Dermis blood vessel endothelial cell (primary cell): Measurements from ENCODE around the gene MED10. TPM values are rescaled to one million over a fixed set of nuclear protein-coding genes. Genes with fewer than 3 reads are reported as not detected.
A peak's percentile ranks its signal among the peaks of the same experiment; 100 is the strongest.
"Not testable (repeated sequence)": the region's sequence is repeated elsewhere in the genome, so short reads cannot be mapped to it uniquely, and the experiment has no call there.

Experiments used
- DNase-seq: peaks from one replicate; pipeline ENCODE4 v3.0.0; 2010
- total RNA-seq: library from RNA; depleted of rRNA; stranded (reverse); fragments of >200 nt; gene quantifications from 2 replicates; pipeline ENCODE4 v1.2.3, GENCODE V29; 2014

MED10 gene
- total RNA-seq, 1 donor from 2014 or later: 11.6 TPM

GRCh38 chr5:6372251-6373080 lies 5.9 kb downstream of the MED10 start:
- DNase-seq: peak; percentile 91

GRCh38 chr5:6371079-6371810 lies 7.1 kb downstream of the MED10 start:
- DNase-seq: no peak

DNA sequence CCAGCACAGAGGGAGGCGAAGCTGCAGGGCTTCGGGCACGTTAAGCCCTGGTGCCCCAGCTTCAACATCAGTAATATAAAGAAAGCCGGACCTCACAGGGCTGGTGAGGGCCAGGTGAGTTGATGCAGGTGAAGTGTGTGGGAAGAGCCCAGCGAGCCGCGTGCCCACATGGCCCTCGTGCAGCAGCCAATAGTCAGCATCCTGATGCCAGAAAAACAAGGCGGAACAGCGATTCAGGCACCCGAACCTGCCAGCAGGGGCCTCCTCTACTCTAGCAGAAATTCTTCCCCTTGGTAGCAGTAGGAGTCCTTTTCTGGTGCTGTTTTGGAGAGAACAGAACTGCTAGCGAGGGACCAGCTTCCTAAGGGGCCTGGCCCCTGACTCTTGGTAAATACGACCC lies 7.8 kb downstream of the MED10 start:
- DNase-seq: no peak

DNA sequence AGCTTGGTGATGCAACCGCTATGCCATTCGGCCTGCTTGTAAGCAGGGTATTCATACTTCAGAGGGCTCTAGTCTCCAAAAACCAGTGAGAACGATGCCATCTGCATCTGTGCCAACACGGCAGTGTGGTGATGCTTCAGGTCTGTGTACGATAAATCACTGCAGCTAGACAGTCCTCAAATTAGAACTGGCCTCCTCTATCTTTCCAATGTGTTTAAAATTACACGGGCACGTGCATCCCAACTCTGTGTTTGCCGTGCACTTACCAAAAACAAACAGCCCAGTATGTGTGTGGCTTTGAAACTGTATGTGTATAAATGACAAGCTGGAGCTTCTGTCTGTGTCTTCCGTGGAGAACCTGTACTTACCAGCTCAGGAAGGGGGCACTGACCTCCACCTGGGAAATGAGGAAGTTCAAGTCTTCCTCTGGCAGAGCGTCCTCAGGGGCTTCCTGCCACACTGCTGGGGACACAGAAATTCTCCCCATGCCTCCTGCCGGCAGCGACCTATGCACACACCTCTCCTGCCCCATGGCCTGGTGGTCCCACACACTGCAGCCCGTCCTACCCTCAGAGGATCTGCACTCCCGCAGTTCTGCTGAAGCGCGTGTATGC lies 12.3 kb downstream of the MED10 start:
- no peak for DNase-seq

DNA sequence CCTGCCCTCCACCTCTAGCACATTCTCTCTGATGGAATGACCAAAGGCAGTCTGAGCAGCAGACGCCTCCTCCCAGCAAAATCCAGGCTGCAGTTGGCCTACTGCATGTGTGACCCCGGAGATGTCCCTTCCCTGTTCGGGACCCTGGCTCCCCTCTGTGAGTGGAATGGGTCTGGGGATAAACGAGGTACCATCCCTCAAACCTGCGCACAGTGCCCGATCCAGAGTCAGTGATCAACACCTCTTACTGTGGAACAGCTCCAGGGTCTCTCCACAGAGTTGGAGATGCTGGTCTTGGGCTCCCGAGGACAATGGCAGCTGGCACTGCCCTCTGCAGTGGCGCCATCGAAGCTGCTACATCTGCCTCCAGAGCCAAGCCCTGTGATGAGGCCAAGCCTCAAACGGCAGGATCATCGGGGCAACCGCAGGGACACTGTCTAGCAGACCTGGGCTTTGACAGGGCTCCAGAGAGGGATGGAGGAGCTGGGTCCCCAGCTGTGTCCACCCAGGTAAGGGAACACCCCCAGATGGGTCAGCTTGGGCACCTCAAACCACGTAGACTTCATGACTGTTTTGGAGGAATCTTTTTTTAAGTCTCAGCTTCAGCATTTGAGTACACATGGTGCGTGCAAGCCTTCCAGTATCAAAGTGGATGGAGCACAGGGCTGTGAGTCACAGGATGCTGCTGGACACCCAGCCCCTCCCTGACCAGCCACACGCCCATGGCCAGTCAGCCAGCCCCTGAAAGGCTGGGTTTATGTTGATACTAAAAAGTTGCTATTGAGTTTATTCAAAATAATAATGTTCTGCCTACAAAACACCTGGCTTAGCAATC lies 13.0 kb downstream of the MED10 start:
- peak; percentile 65 for DNase-seq

GRCh38 chr5:6363454-6364011 lies 14.8 kb downstream of the MED10 start:
- DNase-seq: not testable (repeated sequence)

DNA sequence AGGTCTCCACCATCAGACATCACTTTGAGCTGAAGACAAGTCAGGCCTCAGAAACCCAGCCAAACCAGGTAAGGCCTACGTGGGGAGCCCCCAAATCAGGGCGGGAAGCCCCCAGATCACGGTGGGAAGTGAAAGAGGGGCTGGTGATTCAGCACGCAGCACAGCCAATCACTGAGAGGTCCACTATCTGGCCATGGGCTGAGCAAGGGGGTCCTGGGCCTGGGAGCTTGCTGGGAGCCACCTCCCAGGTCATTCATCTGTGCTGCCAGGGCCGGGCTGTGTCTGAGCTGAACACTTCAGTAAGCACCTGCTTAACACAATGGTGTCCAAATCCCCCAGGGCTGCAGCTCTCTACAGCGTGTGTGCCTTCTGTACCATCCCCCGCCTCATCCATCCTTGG lies 15.5 kb downstream of the MED10 start:
- DNase-seq: no peak

DNA sequence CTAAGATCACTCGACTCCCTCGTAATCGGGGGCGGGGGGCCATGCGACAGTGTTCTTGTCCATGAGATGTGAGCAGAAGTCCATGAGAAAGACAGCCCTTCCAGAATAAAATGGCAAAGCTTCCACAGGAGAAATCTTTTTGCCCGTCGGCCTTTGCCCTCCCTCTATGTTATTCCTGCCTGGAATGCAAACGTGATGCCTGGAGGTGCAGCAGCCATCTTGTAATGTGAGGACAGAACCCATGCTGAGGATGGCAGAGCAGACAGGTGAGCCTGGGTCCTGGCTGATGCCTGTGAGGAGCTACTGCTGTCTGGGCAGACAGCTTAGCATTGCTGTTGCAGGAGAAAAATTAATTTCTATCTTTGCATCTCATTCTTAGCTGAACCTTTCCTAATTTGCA lies 17.2 kb downstream of the MED10 start:
- no peak for DNase-seq

DNA sequence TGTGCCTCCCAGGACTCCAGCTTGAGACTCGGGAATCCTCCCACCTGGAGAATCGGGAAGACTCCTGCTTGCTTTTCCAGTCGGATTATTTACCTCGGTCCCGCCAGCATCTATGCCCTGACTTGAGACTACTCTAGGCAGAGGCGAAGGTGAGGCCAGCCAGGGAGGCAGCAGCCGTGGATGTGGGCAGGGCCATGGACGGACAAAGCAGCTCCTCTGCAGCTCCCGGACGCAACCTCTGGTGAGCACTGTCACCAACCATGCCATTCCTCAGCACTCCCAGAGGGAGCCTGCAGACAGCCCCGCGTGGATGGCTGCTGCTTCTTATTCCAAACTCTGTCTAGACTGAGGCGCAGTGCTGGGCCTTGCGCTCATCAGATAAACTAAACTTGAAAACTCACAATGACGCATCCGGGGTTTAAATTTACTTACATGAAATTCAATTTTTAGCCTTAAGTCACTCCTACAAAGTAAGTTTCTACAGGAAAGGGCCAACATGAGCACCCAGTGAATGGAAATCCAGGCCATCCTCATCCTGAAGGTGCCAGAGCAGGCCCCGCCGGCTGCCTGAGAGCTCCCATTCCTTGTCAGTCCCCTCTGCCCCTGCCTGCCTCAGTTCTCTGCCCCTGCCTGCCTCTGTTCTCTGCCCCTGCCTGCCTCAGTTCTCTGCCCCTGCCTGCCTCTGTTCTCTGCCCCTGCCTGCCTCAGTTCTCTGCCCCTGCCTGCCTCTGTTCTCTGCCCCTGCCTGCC lies 17.8 kb downstream of the MED10 start:
- no peak for DNase-seq

GRCh38 chr5:6359555-6360322 lies 18.6 kb downstream of the MED10 start:
- DNase-seq: no peak

GRCh38 chr5:6358434-6358820 lies 19.9 kb downstream of the MED10 start:
- DNase-seq: no peak

DNA sequence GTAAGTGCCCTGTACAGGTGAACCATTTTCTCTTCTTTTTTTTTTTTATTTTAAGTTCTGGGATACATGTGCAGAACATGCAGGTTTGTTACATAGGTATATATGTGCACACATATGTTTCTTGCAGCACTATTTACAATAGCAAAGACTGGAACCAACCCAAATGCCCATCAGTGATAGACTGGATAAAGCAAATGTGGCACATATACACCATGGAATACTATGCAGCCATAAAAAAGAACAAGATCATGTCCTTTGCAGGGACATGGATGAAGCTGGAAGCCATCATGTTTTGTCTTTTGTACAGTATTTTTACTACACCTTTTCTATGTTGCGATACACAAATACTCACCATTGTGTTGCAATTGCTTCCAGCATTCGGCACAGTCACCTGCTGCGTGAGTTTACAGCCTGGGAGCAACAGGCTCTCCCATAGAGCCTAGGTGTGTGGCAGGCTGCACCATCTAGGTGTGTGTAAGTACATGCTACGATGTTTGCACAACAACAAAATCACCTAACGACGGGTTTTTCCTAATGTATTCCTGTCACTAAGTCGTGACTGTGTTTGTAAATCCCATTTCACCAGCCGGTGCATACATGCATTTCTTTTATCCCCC lies 20.4 kb downstream of the MED10 start:
- DNase-seq: not testable (repeated sequence)

DNA sequence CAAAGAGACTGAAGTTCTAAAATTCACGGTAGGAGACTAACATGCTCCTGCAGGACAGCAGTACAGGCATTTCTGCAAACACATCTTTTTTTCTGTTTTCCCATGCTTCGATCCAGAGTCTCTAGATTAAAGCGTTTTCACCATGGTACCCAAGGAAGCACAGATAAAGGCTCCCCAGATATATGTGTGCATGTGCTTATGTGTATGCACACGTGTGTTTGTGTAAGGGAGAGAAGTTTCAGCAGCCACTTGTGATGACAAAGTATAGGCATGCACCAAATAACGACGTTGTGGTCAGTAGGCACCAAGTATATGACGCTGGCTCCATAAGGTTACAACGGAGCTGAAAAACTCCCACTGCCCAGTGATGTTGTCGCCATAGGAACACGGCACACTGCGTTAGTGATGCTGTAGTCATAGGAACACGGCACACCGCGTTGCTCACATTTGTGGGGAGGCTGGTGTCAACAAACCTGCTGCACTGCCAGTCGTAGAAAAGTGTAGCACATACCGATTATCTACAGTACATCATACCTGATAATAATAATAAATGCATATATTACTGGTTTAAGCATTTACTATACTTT lies 21.7 kb downstream of the MED10 start:
- no peak for DNase-seq

- no peak for DNase-seq
These were observed 23.1 kb downstream of the MED10 start for GRCh38 chr5:6355294-6355693.

DNA sequence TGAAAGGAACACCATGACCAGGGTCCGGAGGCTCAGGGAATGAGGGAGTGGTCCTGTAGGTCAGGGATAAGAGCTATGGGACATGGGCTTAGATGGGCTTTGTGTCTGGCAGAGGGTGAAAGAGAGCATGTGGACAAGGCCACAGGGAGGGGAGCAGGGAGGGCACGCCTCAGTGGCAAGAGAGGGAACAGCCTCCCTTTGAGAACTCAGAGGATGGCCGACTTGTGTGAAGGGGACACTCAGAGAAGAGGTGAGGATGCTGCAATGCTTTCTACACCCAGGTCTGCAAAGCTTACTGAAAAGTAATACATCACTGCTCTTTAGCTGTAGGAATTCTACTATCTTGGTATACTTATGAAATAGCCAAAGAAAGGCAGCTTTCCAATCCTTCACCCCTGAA lies 23.5 kb downstream of the MED10 start:
- DNase-seq: no peak

- DNase-seq: no peak
These were observed 24.6 kb downstream of the MED10 start for GRCh38 chr5:6353602-6354302.

DNA sequence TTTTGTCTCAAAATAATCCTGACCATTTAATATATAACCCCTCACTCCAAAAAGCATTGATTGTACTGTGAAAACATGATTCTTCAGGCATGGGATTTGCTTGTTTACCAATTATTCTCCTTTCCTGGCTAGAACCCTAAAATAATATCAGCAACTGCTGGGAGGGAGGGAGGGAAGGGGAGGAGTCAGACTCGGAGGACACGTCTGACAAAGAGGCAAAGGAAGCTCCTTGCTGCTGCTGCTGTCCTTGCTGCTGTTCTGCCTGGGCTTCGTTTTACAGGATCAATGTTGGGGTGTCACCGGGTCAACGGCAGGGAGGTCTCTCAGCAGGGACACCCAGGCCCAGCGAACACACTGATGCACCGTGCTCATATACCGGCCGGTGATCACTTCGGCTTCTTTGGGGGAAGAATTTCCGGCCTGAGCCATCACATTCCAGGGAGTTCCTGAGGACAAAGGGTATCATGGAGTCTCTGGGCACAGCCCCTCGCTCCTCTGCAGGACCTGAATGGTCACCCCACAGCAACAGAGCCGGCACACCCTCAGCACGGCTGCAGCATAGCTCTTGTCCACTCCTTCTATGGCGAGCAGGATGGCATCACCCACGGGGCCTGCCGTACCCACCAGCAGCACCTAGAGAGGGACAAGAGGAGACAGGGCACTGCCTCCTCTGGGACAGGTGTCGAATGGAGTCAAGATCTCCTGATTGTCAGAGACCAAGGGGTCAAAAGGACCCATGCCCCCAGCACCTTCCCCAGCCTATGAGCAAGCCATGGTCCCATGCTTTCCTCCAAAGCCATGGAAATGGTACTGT lies 27.9 kb downstream of the MED10 start:
- no peak for DNase-seq

GRCh38 chr5:6349387-6349786 lies 29.0 kb downstream of the MED10 start:
- no peak for DNase-seq
